ENCODE measurements around the gene TRPM4. TPM values are rescaled to one million over a fixed set of nuclear protein-coding genes. Genes with fewer than 3 reads are reported as not detected.
A peak's percentile ranks its signal among the peaks of the same experiment; 100 is the strongest.
"Not testable (repeated sequence)": the region's sequence is repeated elsewhere in the genome, so short reads cannot be mapped to it uniquely, and the experiment has no call there.

TRPM4 gene
- total RNA-seq, 2 experiments from 2014 or later: 0.22 to 0.62 TPM

DNA sequence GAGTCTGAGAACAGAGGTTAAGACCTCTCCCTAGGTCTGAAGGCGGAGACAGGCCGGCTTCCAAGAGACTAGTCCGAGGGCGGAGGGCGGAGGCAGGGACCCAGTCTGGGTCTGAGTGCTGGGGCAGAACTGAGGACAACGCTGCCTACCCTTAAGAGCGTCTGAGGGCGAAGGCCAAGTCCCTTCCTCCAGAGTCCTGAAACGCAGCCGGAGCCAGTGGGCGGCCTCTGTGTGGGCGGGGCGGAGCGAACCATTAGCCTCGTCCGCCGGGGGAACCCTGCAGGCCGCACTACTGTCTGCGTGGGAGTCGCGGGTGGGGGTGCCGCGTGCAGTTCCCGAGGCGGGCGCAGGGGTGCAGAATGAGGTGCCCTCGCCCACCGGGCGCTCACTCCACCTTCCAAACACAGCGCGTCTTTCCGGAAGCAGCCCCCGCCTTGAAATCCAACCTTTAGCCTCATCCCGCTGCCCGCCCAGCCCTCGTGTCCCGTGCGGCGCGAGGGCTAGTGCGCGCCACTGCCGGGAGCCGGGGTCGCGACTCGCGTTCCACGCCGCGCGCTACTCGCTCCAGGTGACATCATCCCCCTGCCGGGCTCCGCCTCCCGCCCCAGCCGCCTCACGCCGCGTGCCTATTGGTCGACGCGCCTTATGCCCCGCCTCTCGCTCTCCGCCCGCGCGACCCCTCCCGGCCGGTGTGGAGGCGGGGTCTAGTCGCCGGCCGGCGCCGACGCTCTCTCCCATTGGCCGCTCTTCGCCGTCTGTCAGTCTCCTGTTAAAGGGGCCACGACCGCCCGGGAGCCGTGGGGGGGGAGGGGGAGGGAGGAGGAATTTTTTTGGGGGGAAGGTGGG lies 38.8 kb upstream of the TRPM4 start, which contains the start of gene C19orf73:
Gene C19orf73 (minus strand): TSS at position 579 of the 846 bp plus-strand sequence. CDS start 121 bp downstream, at position 458.
- CTCF ChIA-PET: interaction anchor here (0.8 to 1.9 kb wide), 3 partner anchors 13 to 125 kb away, joined by 3 to 5 read pairs (median 4); partner anchors contain the start of genes GYS1 and RUVBL2
- peaks cover 32% of the 10 kb centered on the region for H3K4me1 Mint-ChIP-seq (ENCODE audit: low read depth)
- peak within 1 kb of the TSS; percentile 86 for H3K27ac Mint-ChIP-seq
- DNase-seq: peak; percentile 95
- H3K4me3 Mint-ChIP-seq: peak within 1 kb of the TSS; percentile 83
- H3K9me3 Mint-ChIP-seq: no peaks in the 10 kb centered on the region
- H3K36me3 Mint-ChIP-seq (ENCODE audit: low read depth): no peaks in the 10 kb centered on the region
- H3K27me3 Mint-ChIP-seq (ENCODE audit: low read depth): peaks cover 7% of the 10 kb centered on the region
- intact Hi-C loops (cut with micrococcal nuclease): loop anchor here (1.0 to 10.0 kb wide), 5 partner anchors 10 to 336 kb away; partner anchors contain the start of genes ALDH16A1, PIH1D1, PPP1R15A and SNRNP70

- Mint-ChIP-seq H3K9me3 (no peaks in the 10 kb centered on the region), H3K27me3 (ENCODE audit: low read depth) (peaks cover 7% of the 10 kb centered on the region), H3K36me3 (ENCODE audit: low read depth) (no peaks in the 10 kb centered on the region), H3K27ac (peak within 1 kb of the TSS; percentile 86), H3K4me3 (peak within 1 kb of the TSS; percentile 83), H3K4me1 (ENCODE audit: low read depth) (peaks cover 29% of the 10 kb centered on the region)
- DNase-seq: no peak
- CTCF ChIA-PET: interaction anchor here (1.1 kb wide), 1 partner anchor 13 kb away, joined by 3 read pairs; no protein-coding TSS in a partner anchor
- intact Hi-C loops (cut with micrococcal nuclease): loop anchor here (1.0 to 10.0 kb wide), 5 partner anchors 9 to 335 kb away; partner anchors contain the start of genes ALDH16A1, PIH1D1, PPP1R15A and SNRNP70
These were observed 37.9 kb upstream of the TRPM4 start, which contains the start of gene PPFIA3 for GRCh38 chr19:49119411-49120324. Gene PPFIA3, plus strand, starts transcription at chr19:49119544. Its CDS starts 8,330 bp downstream, at chr19:49127874.

GRCh38 chr19:49120325-49120683 lies 37.3 kb upstream of the TRPM4 start:
- intact Hi-C loops (cut with micrococcal nuclease): no loop called here
- no peak for DNase-seq
- Mint-ChIP-seq H3K4me1 (ENCODE audit: low read depth) (peaks cover 26% of the 10 kb centered on the region), H3K27ac (no peak overlapping the region), H3K9me3 (no peaks in the 10 kb centered on the region), H3K4me3 (peak overlapping the region; percentile 66), H3K36me3 (ENCODE audit: low read depth) (no peaks in the 10 kb centered on the region), H3K27me3 (ENCODE audit: low read depth) (peaks cover 7% of the 10 kb centered on the region)
- CTCF ChIA-PET: interaction anchor here (1.1 kb wide), 1 partner anchor 14 kb away, joined by 3 read pairs; no protein-coding TSS in a partner anchor

DNA sequence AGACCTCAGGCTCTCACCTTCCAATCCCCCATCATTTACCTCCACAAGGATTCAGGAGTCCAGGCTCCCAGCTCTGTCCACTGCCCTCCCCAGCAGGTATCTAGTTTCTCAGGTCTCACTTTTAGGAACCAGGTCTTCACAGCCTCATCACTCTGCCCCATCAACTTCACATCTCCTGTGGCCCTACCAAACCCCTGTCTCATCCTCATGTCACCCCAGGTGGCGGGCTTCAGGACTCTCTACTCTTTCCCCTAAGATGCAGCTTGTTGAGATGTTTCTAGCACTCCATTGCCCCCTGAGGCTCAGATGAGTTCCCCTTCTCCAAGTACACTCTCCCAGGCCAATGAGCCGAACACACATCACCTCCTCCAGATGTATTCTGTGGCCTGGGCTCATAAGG lies 36.7 kb upstream of the TRPM4 start:
- Mint-ChIP-seq H3K4me1 (ENCODE audit: low read depth) (peaks cover 25% of the 10 kb centered on the region), H3K4me3 (peak overlapping the region; percentile 66), H3K27ac (no peak overlapping the region), H3K9me3 (no peaks in the 10 kb centered on the region), H3K27me3 (ENCODE audit: low read depth) (peaks cover 7% of the 10 kb centered on the region), H3K36me3 (ENCODE audit: low read depth) (no peaks in the 10 kb centered on the region)
- CTCF ChIA-PET: interaction anchor here (0.9 to 1.1 kb wide), 2 partner anchors 14 to 23 kb away, joined by 3 to 4 read pairs; no protein-coding TSS in a partner anchor
- DNase-seq: no peak
- intact Hi-C loops (cut with micrococcal nuclease): no loop called here

DNA sequence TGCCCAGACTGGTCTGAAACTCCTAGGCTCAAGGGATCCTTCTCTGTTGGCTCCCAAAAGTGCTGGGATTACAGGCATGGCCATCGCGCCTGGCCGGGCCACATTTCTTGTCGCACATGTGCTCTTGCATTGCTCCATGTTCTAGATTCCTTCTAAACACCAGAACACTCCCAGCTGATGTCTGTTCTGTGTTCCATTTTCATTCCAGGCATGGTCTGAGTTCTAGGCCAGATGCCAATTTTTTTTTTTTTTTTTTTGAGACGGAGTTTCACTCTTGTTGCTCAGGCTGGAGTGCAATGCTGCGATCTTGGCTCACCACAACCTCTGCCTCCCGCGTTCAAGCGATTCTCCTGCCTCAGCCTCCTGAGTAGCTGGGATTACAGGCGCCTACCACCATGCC lies 35.8 kb upstream of the TRPM4 start:
- H3K27me3 Mint-ChIP-seq (ENCODE audit: low read depth); H3K9me3 Mint-ChIP-seq; H3K36me3 Mint-ChIP-seq (ENCODE audit: low read depth); H3K4me3 Mint-ChIP-seq; DNase-seq; intact Hi-C loops (cut with micrococcal nuclease); H3K27ac Mint-ChIP-seq: not testable (repeated sequence)
- CTCF ChIA-PET: interaction anchor here (0.7 to 1.0 kb wide), 2 partner anchors 8 to 26 kb away, joined by 3 read pairs; no protein-coding TSS in a partner anchor
- H3K4me1 Mint-ChIP-seq (ENCODE audit: low read depth): peaks cover 25% of the 10 kb centered on the region

- DNase-seq; intact Hi-C loops (cut with micrococcal nuclease); H3K36me3 Mint-ChIP-seq (ENCODE audit: low read depth); H3K27ac Mint-ChIP-seq; H3K4me3 Mint-ChIP-seq; H3K27me3 Mint-ChIP-seq (ENCODE audit: low read depth); H3K9me3 Mint-ChIP-seq: not testable (repeated sequence)
- peaks cover 19% of the 10 kb centered on the region for H3K4me1 Mint-ChIP-seq (ENCODE audit: low read depth)
- CTCF ChIA-PET: interaction anchor here (1.0 kb wide), 1 partner anchor 10 kb away, joined by 3 read pairs; no protein-coding TSS in a partner anchor
These were observed 34.3 kb upstream of the TRPM4 start for GRCh38 chr19:49123285-49123684.

DNA sequence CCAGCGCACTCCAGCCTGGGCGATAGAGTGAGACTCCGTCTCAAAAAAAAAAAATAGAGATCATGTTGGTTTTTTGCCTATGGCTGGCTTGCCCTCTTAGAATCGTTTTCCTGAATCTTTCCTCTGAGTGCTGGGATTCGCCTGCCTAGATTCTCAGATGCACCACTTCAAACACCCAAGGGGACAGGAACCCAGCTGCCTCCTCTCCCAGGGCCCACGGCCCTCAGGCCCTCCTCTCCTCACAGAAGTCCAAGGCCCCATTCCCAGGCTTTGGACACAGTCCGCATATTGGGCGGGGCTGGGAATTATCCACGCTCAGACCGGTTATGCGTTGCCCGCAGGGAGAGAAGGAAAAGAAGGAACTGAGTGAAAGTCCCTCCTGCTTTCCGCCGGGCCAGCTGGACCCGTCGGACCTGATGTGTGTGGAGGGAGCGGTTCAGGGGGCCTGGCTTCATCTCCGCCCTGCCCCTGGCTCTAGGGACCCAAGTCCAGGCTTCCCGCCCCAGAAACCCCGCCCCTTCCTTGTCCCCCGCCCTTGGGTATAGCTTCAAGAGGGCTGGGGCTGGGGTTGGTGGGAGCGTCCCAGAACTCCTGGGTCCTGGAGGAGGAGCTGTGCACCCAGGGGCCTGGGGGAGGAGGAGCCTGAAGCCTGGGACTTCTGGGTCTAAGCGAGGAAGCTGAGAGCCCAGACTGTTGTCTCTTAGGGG lies 32.4 kb upstream of the TRPM4 start:
- Mint-ChIP-seq H3K4me3 (no peak overlapping the region), H3K27me3 (ENCODE audit: low read depth) (peaks cover 7% of the 10 kb centered on the region), H3K9me3 (no peaks in the 10 kb centered on the region), H3K36me3 (ENCODE audit: low read depth) (no peaks in the 10 kb centered on the region), H3K27ac (no peak overlapping the region), H3K4me1 (ENCODE audit: low read depth) (peaks cover 21% of the 10 kb centered on the region)
- intact Hi-C loops (cut with micrococcal nuclease): no loop called here
- DNase-seq: no peak
- CTCF ChIA-PET: interaction anchor here (1.3 kb wide), 1 partner anchor 27 kb away, joined by 4 read pairs; no protein-coding TSS in a partner anchor

DNA sequence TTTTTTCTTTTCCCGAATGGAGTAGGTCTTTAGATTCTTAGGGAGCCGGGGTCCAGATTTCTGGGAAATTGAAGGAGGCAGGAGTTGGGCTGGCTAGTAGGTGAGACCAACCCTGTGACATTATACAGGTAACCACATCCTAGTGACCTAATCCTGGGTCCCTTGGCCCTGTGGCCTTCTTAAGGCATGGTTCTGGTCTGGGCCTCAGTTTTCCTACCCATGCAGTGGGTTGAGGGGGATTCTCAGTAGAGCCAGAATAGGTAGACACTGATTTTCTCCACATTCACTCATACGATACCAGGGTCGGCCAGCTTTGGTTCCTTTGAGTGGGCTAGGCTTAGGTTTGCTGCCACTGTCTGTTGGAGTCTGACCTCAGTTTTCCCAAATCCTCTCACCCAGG lies 31.0 kb upstream of the TRPM4 start:
- Mint-ChIP-seq H3K27ac (no peak overlapping the region), H3K27me3 (ENCODE audit: low read depth) (no peaks in the 10 kb centered on the region), H3K36me3 (ENCODE audit: low read depth) (no peaks in the 10 kb centered on the region), H3K4me1 (ENCODE audit: low read depth) (peaks cover 13% of the 10 kb centered on the region), H3K4me3 (no peak overlapping the region), H3K9me3 (no peaks in the 10 kb centered on the region)
- CTCF ChIA-PET: interaction anchor here (0.6 kb wide), 1 partner anchor 105 kb away, joined by 5 read pairs; no protein-coding TSS in a partner anchor
- DNase-seq: no peak
- intact Hi-C loops (cut with micrococcal nuclease): no loop called here

- intact Hi-C loops (cut with micrococcal nuclease); H3K9me3 Mint-ChIP-seq; H3K4me3 Mint-ChIP-seq; H3K27ac Mint-ChIP-seq; H3K36me3 Mint-ChIP-seq (ENCODE audit: low read depth); H3K27me3 Mint-ChIP-seq (ENCODE audit: low read depth); DNase-seq: not testable (repeated sequence)
- peaks cover 13% of the 10 kb centered on the region for H3K4me1 Mint-ChIP-seq (ENCODE audit: low read depth)
- CTCF ChIA-PET: interaction anchor here (0.6 to 1.5 kb wide), 5 partner anchors 14 to 350 kb away, joined by 3 read pairs; partner anchors contain the start of gene CGB7
These were observed 30.4 kb upstream of the TRPM4 start for GRCh38 chr19:49127225-49127624.

GRCh38 chr19:49127674-49128544 lies 29.7 kb upstream of the TRPM4 start:
- Mint-ChIP-seq H3K4me1 (ENCODE audit: low read depth) (peaks cover 17% of the 10 kb centered on the region), H3K9me3 (no peaks in the 10 kb centered on the region), H3K27me3 (ENCODE audit: low read depth) (no peaks in the 10 kb centered on the region), H3K4me3 (peak overlapping the region; percentile 94), H3K27ac (peak overlapping the region; percentile 74), H3K36me3 (ENCODE audit: low read depth) (no peaks in the 10 kb centered on the region)
- DNase-seq: peak; percentile 98
- CTCF ChIA-PET: interaction anchor here (0.5 to 1.5 kb wide), 8 partner anchors 11 to 350 kb away, joined by 3 to 4 read pairs (median 3); partner anchors contain the start of genes CGB7, GYS1 and RUVBL2
- intact Hi-C loops (cut with micrococcal nuclease): loop anchor here (1.0 kb wide), 2 partner anchors 9 to 43 kb away; partner anchors contain the start of genes C19orf73, PPFIA3 and SNRNP70

Data from activated naive CD4-positive, alpha-beta T cell treated with anti-CD3 and anti-CD28 coated beads for 36 hours (primary cell).